Endothelial cell (in vitro differentiated cells): Measurements from ENCODE around the gene CLDN10. TPM values are rescaled to one million over a fixed set of nuclear protein-coding genes. Genes with fewer than 3 reads are reported as not detected.
A peak's percentile ranks its signal among the peaks of the same experiment; 100 is the strongest.

Experiments used
- DNase-seq: peaks from one replicate; pipeline ENCODE4 v3.0.0; 2021; ENCODE audit warnings: low spot score
- H3K27ac Mint-ChIP-seq: one replicate; pipeline ENCODE4 v1.8.0; 2021; ENCODE audit warnings: mixed read lengths, inconsistent platforms; ENCODE audit not compliant: unreplicated experiment
- H3K27me3 Mint-ChIP-seq: one replicate; pipeline ENCODE4 v1.8.0; 2021; ENCODE audit warnings: mild to moderate bottlenecking, moderate library complexity, mixed read lengths, inconsistent platforms; ENCODE audit not compliant: unreplicated experiment
- H3K36me3 Mint-ChIP-seq: one replicate; pipeline ENCODE4 v1.8.0; 2021; ENCODE audit warnings: mild to moderate bottlenecking, low read depth, mixed read lengths, inconsistent platforms; ENCODE audit not compliant: unreplicated experiment
- H3K4me1 Mint-ChIP-seq: one replicate; pipeline ENCODE4 v1.8.0; 2021; ENCODE audit warnings: mild to moderate bottlenecking, mixed read lengths, inconsistent platforms; ENCODE audit not compliant: unreplicated experiment
- H3K4me3 Mint-ChIP-seq: one replicate; pipeline ENCODE4 v1.8.0; 2021; ENCODE audit warnings: mild to moderate bottlenecking, mixed read lengths, inconsistent platforms; ENCODE audit not compliant: unreplicated experiment
- H3K9me3 Mint-ChIP-seq: one replicate; pipeline ENCODE4 v1.8.0; 2021; ENCODE audit warnings: mixed read lengths, inconsistent platforms; ENCODE audit not compliant: unreplicated experiment
- CTCF ChIP-seq: fragments of 200-600 bp; sonication (generic); IDR thresholded peaks from one replicate; pipeline ENCODE4 v1.5.0; 2021; ENCODE audit warnings: antibody characterized with exemption; ENCODE audit not compliant: unreplicated experiment
- total RNA-seq: library from RNA; stranded (reverse); fragmentation: NEBNext Ultra II Directional; extraction: Animal tissue kit (Norgen Biotek cat#: 25700); gene quantifications from one replicate; pipeline ENCODE4 v1.2.1, GENCODE V29; 2021; ENCODE audit not compliant: unreplicated experiment

The CLDN10 gene
- total RNA-seq, 1 donor from 2014 or later = 1.6 TPM

GRCh38 chr13:95588721-95589120 lies 36.2 kb downstream of the CLDN10 start:
- DNase-seq = no peak
- TF ChIP-seq CTCF = no peak
- Mint-ChIP-seq H3K27ac (no peak overlapping the region), H3K4me3 (no peak overlapping the region), H3K4me1 (no peaks in the 10 kb centered on the region), H3K27me3 (peaks cover 2% of the 10 kb centered on the region), H3K9me3 (no peaks in the 10 kb centered on the region), H3K36me3 (peaks cover 19% of the 10 kb centered on the region)

- peaks cover 8% of the 10 kb centered on the region for H3K36me3 Mint-ChIP-seq
- no peak for DNase-seq
- no peak overlapping the region for H3K27ac Mint-ChIP-seq
Observed at GRCh38 chr13:95593462-95593861, 40.9 kb downstream of the CLDN10 start.

GRCh38 chr13:95596701-95597100 lies 44.2 kb downstream of the CLDN10 start:
- no peak for TF ChIP-seq CTCF
- DNase-seq = no peak
- H3K27me3 Mint-ChIP-seq = no peaks in the 10 kb centered on the region
- H3K9me3 Mint-ChIP-seq = no peaks in the 10 kb centered on the region
- H3K27ac Mint-ChIP-seq = no peak overlapping the region
- H3K4me3 Mint-ChIP-seq = no peak overlapping the region
- H3K4me1 Mint-ChIP-seq = peaks cover 8% of the 10 kb centered on the region
- peaks cover 8% of the 10 kb centered on the region for H3K36me3 Mint-ChIP-seq

More at GRCh38 chr13:95593462-95593861, 40.9 kb downstream of the CLDN10 start:
- Mint-ChIP-seq H3K4me1 (no peaks in the 10 kb centered on the region), H3K27me3 (no peaks in the 10 kb centered on the region), H3K9me3 (no peaks in the 10 kb centered on the region), H3K4me3 (no peak overlapping the region)
- no peak for TF ChIP-seq CTCF

DNA sequence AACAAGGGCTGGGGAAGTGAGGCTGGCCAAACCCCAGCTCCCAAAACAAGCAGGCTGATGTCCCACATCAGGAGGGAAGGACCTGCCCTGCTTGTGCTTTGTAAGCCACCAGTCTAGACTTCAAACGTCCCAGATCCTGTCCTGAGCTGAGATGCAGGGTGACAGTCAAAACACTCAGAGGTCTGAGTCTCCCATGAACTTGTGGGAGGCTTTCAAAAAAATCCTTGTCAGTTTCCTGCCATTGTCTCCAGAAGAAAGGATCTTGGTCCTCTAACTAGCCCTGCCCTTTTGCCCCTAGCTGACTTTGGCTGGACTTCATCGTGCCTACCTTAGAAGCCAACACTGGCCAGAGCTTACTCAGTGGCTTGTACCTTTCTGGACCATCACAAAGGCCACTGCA lies 48.7 kb downstream of the CLDN10 start:
- no peaks in the 10 kb centered on the region for H3K9me3 Mint-ChIP-seq

DNA sequence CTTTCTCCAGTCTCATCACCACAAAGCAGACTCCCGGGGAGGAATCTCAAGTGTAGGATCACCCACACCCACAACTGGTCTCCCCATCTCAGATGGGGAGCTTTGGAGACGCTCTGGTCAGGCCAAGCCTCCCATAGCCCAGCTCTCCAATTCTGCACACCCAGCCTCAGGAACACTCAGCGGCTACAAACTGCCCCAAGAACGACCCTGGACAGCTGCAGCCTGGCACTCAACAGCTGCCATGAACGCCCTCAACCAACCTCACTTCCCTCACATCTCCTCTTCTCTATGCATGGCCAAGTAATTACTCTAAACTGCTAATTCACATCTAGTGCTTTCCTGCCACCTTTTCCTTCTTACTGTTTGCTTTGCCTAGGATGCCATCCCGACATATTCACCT lies 49.4 kb downstream of the CLDN10 start:
- no peak for DNase-seq
- Mint-ChIP-seq H3K27ac (peak overlapping the region; percentile 15), H3K27me3 (no peaks in the 10 kb centered on the region), H3K4me3 (no peak overlapping the region), H3K9me3 (no peaks in the 10 kb centered on the region), H3K4me1 (peaks cover 15% of the 10 kb centered on the region), H3K36me3 (peaks cover 20% of the 10 kb centered on the region)
- no peak for TF ChIP-seq CTCF

More for the DNA sequence above, 48.7 kb downstream of the CLDN10 start:
- H3K4me1 Mint-ChIP-seq = peaks cover 15% of the 10 kb centered on the region
- peak; percentile 4 for DNase-seq
- no peaks in the 10 kb centered on the region for H3K27me3 Mint-ChIP-seq
- peaks cover 20% of the 10 kb centered on the region for H3K36me3 Mint-ChIP-seq
- TF ChIP-seq CTCF = no peak
- H3K4me3 Mint-ChIP-seq = no peak overlapping the region
- peak overlapping the region; percentile 78 for H3K27ac Mint-ChIP-seq
